ENCODE data around the gene LPAR2. TPM values are rescaled to one million over a fixed set of nuclear protein-coding genes. Genes with fewer than 3 reads are reported as not detected.

Gene LPAR2
- total RNA-seq, 1 donor from 2014 or later, result 21.9 TPM

GRCh38 chr19:19588546-19588945 is 39.5 kb downstream of the LPAR2 start:
- H3K9me3 Mint-ChIP-seq, result no peaks in the 10 kb centered on the region
- intact Hi-C loops (cut with micrococcal nuclease), result no loop called here
- no peak for DNase-seq
- peaks cover 51% of the 10 kb centered on the region for H3K36me3 Mint-ChIP-seq (ENCODE audit: low read depth)
- H3K4me3 Mint-ChIP-seq, result peak overlapping the region; percentile 28
- H3K27me3 Mint-ChIP-seq, result no peaks in the 10 kb centered on the region
- peak overlapping the region; percentile 94 for H3K27ac Mint-ChIP-seq
- H3K4me1 Mint-ChIP-seq, result peaks cover 53% of the 10 kb centered on the region

DNA sequence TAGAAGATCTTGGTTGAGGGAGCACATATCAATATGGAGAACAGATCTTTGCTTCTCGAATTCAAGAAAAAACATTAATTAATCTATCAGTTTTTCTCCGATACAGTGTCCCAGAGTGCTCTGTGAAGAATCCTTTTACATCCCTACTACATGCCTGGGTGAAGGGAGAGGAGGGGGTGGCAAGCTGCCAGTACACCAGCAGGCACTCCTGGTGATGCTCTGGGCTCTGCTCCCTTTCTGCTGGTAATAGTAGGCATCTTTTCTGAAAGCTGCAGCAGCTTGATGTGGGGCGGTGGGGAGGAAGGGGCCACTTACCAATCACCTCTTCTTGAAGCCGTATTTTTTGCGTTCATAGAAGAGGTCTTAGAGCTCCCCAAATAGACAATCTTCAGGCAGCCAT is 40.2 kb downstream of the LPAR2 start:
- Mint-ChIP-seq H3K4me1 (peaks cover 49% of the 10 kb centered on the region), H3K36me3 (ENCODE audit: low read depth) (peaks cover 46% of the 10 kb centered on the region), H3K4me3 (no peak overlapping the region), H3K27ac (peak overlapping the region; percentile 94), H3K27me3 (no peaks in the 10 kb centered on the region), H3K9me3 (no peaks in the 10 kb centered on the region)
- DNase-seq, result no peak
- intact Hi-C loops (cut with micrococcal nuclease), result no loop called here

- intact Hi-C loops (cut with micrococcal nuclease), result no loop called here
- H3K4me3 Mint-ChIP-seq, result no peak overlapping the region
- no peaks in the 10 kb centered on the region for H3K27me3 Mint-ChIP-seq
- no peaks in the 10 kb centered on the region for H3K9me3 Mint-ChIP-seq
- DNase-seq, result no peak
- H3K36me3 Mint-ChIP-seq (ENCODE audit: low read depth), result peaks cover 32% of the 10 kb centered on the region
- peaks cover 42% of the 10 kb centered on the region for H3K4me1 Mint-ChIP-seq
- no peak overlapping the region for H3K27ac Mint-ChIP-seq
These were observed 43.7 kb downstream of the LPAR2 start for GRCh38 chr19:19584356-19584755.

DNA sequence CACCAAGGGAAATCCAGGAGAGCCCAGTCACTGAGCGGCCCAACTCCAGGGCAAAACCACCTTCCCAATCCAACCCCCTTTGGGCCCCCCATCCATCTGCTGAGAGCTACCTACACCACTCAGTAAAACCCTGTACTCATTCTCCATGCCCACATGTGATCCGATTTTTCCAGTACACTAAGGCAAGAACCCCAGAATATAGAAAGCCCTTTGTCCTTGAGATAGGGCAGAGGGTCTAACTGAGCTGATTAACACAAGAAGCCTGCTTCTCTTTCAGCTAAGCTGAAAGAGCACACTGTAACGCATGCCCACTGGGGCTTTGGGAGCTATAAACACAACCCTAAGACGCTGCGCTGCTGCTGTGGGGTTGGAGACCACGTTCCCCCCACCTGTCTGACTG is 45.5 kb downstream of the LPAR2 start:
- Mint-ChIP-seq H3K4me3 (no peak overlapping the region), H3K27me3 (no peaks in the 10 kb centered on the region), H3K9me3 (no peaks in the 10 kb centered on the region), H3K27ac (no peak overlapping the region), H3K36me3 (ENCODE audit: low read depth) (peaks cover 21% of the 10 kb centered on the region), H3K4me1 (peaks cover 27% of the 10 kb centered on the region)
- intact Hi-C loops (cut with micrococcal nuclease), result no loop called here
- DNase-seq, result no peak

DNA sequence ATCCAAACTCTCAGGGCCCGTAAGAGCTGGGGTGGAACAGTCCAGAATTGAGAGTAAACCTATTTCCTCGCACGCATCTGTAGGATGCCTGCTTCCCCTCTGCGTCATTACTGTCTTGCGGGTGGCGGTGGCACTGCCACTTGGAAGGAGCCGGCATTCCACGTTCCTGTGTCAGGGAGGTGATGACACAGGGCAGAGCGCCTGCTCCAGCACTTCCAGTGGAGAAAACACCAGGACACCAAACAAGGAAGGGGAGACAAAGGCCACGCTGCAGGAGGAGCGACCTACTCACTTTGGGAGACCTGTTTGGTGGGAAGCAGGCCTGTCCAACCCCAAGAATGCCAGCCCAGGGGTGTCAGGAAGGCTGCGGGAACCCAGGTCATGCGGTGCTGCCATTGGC is 46.6 kb downstream of the LPAR2 start:
- H3K4me1 Mint-ChIP-seq, result peaks cover 27% of the 10 kb centered on the region
- H3K27me3 Mint-ChIP-seq, result no peaks in the 10 kb centered on the region
- H3K4me3 Mint-ChIP-seq, result no peak overlapping the region
- intact Hi-C loops (cut with micrococcal nuclease), result no loop called here
- DNase-seq, result no peak
- no peaks in the 10 kb centered on the region for H3K9me3 Mint-ChIP-seq
- H3K27ac Mint-ChIP-seq, result no peak overlapping the region
- H3K36me3 Mint-ChIP-seq (ENCODE audit: low read depth), result peaks cover 21% of the 10 kb centered on the region

DNA sequence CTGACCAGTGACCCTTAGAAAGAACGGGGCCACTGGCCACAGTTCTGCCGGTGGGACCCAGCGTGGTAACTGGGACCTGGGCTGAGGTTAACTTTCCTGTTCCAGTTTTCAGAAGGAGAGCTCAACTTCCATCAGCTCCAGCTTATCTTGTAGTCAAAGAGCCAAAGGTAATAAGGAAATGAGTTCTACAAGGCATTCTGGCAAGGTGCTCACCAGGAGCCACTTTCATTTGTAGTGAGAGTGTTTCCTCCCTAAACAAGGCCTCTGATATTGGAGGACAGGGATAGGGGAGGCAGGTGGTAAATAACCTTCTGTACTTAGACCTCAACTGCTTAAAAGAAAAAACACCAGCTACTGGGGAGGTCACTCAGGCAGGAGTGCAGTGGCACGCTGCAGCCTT is 47.6 kb downstream of the LPAR2 start:
- intact Hi-C loops (cut with micrococcal nuclease), result no loop called here
- H3K27ac Mint-ChIP-seq, result no peak overlapping the region
- no peaks in the 10 kb centered on the region for H3K9me3 Mint-ChIP-seq

DNA sequence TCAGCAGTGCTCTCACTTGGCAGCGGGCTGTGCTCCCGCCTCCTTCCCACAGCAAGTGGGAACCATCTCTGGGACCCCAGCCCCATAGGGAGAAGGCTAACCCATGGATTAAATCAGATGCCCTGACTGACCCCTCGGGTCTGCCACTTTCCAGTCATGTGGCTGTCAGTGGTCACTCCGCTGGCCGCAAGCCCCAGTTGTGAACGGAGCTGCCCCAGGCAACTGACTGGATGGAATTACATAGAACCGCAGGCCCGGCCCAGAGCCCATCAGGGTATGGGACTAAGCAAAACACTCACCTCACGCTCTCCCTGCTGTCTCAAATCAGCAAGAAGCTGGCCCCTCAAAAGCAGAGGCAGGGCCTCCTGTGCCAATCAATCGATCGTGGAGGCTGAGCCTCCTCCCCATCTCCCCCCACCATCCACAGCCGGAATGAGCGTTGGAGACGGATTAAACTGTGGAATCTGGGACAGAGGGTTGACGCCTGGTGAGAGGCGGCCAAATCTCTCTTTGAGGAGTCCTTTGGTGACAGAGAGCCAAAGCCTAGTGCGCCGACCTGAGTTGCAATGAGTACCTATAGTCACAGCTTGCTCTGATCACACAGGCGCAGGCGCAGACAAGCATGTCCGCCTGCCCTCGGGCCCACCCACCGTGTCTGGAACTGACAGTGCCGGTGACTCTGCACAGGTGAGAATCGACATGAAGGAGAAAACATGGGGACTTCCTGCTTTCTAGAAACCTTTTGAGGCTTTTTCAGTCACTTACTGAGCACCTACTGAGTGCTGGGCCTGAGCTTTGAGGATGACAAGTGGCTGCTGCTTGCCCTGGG is 48.3 kb downstream of the LPAR2 start:
- Mint-ChIP-seq H3K4me3 (no peak overlapping the region), H3K27me3 (no peaks in the 10 kb centered on the region), H3K4me1 (peaks cover 18% of the 10 kb centered on the region), H3K36me3 (ENCODE audit: low read depth) (peaks cover 18% of the 10 kb centered on the region), H3K9me3 (no peaks in the 10 kb centered on the region), H3K27ac (peak overlapping the region; percentile 25)
- intact Hi-C loops (cut with micrococcal nuclease), result no loop called here
- no peak for DNase-seq

More for the DNA sequence above, 47.6 kb downstream of the LPAR2 start:
- H3K4me1 Mint-ChIP-seq, result peaks cover 19% of the 10 kb centered on the region
- no peak overlapping the region for H3K4me3 Mint-ChIP-seq
- no peak for DNase-seq
- no peaks in the 10 kb centered on the region for H3K27me3 Mint-ChIP-seq
- H3K36me3 Mint-ChIP-seq (ENCODE audit: low read depth), result peaks cover 19% of the 10 kb centered on the region

- no peak for DNase-seq
- H3K27me3 Mint-ChIP-seq, result no peaks in the 10 kb centered on the region
- no peak overlapping the region for H3K27ac Mint-ChIP-seq
- no peak overlapping the region for H3K4me3 Mint-ChIP-seq
- H3K4me1 Mint-ChIP-seq, result peaks cover 18% of the 10 kb centered on the region
- intact Hi-C loops (cut with micrococcal nuclease), result no loop called here
- H3K9me3 Mint-ChIP-seq, result no peaks in the 10 kb centered on the region
- peaks cover 17% of the 10 kb centered on the region for H3K36me3 Mint-ChIP-seq (ENCODE audit: low read depth)
These were observed 49.8 kb downstream of the LPAR2 start for GRCh38 chr19:19578252-19578651.

DNA sequence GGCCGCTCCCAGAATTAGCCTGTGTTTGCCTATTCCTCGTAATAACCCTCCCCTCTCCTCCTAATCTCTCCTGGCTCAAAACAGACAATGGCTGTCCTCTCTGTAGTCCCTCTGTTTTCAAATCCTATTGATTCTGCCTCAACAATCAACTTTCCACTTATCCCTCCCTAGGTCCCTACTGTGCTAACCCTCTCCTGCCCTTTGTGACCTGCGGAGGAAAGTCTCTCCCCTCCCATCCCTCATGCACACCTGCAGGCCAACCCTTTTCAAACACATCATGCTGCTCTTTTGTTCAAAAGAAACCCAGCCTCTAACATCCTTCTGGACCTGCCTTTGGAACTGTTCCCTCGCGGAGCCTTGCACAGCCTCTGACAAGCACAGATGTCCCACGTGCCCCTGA is 52.6 kb downstream of the LPAR2 start:
- peak overlapping the region; percentile 1 for H3K27ac Mint-ChIP-seq
- H3K36me3 Mint-ChIP-seq (ENCODE audit: low read depth), result peaks cover 14% of the 10 kb centered on the region
- no peaks in the 10 kb centered on the region for H3K9me3 Mint-ChIP-seq
- peaks cover 2% of the 10 kb centered on the region for H3K4me1 Mint-ChIP-seq
- no peak overlapping the region for H3K4me3 Mint-ChIP-seq
- intact Hi-C loops (cut with micrococcal nuclease), result no loop called here
- H3K27me3 Mint-ChIP-seq, result no peaks in the 10 kb centered on the region
- DNase-seq, result no peak

Other genes with a start within 250 kb of the LPAR2 start
- gene GATAD2A, start 222.5 kb downstream of the LPAR2 start, total RNA-seq, result 134 and 135 TPM in 2 replicates
- 3.3 and 4.4 TPM in 2 replicates for gene TSSK6, start 112.7 kb downstream of the LPAR2 start, total RNA-seq
- 370 and 391 TPM in 2 replicates for gene NDUFA13, start 112.0 kb downstream of the LPAR2 start, total RNA-seq
- 11.4 and 14.6 TPM in 2 replicates for gene YJEFN3, start 99.3 kb downstream of the LPAR2 start, total RNA-seq
- gene CILP2, start 90.0 kb downstream of the LPAR2 start, total RNA-seq, result 0.14 TPM in 2 replicates
- gene PBX4, start 9.5 kb downstream of the LPAR2 start, total RNA-seq, result 19.2 and 20.5 TPM in 2 replicates
- 56.1 and 61.2 TPM in 2 replicates for gene GMIP, start 15.4 kb upstream of the LPAR2 start, total RNA-seq
- gene ATP13A1, start 35.5 kb upstream of the LPAR2 start, total RNA-seq, result 85.9 and 89.2 TPM in 2 replicates
- 44.2 and 45.5 TPM in 2 replicates for gene ZNF101, start 40.6 kb upstream of the LPAR2 start, total RNA-seq
- gene ZNF14, start 104.9 kb upstream of the LPAR2 start, total RNA-seq, result 4.7 and 4.8 TPM in 2 replicates
- gene ZNF506, start 193.5 kb upstream of the LPAR2 start, total RNA-seq, result 13.3 and 16.2 TPM in 2 replicates
- gene ZNF253, start 237.7 kb upstream of the LPAR2 start, total RNA-seq, result 8.0 and 9.4 TPM in 2 replicates